ENCODE measurements around the gene TSACC. TPM values are rescaled to one million over a fixed set of nuclear protein-coding genes. Genes with fewer than 3 reads are reported as not detected.

Gene TSACC
- total and polyA plus RNA-seq, 2 of the 8 experiments (the other 6 are each of a cell fraction or from before 2014, with no cell fraction given), result 1.0 to 5.0 TPM

DNA sequence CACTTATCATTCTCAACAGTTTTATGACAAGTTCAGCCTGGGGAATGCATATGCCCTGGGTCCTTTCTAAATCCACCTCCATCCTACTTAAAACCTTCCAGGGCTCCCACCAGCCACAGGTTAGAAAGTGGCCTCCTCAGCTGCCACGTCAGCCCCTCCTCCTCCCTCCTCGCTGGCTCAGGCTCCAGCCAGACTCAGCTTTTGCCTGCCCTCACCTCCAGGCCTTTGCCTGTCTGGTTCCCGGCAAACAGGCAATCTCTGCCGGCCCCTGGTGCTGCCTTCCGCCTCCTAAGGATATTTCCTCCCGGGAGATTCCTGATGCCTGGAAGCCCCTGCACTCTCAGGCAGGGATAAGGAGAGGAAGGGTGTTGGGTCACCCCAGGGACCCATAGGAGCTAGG is 40.2 kb downstream of the TSACC start (continued):
- no peak for TF ChIP-seq SRF (IDR thresholded peaks at IDR 0.05; ENCODE audit: low read depth, low read length)

All from H1 (cell line).